ENCODE data around the gene UFSP2. TPM values are rescaled to one million over a fixed set of nuclear protein-coding genes. Genes with fewer than 3 reads are reported as not detected.

UFSP2 gene, protein sequence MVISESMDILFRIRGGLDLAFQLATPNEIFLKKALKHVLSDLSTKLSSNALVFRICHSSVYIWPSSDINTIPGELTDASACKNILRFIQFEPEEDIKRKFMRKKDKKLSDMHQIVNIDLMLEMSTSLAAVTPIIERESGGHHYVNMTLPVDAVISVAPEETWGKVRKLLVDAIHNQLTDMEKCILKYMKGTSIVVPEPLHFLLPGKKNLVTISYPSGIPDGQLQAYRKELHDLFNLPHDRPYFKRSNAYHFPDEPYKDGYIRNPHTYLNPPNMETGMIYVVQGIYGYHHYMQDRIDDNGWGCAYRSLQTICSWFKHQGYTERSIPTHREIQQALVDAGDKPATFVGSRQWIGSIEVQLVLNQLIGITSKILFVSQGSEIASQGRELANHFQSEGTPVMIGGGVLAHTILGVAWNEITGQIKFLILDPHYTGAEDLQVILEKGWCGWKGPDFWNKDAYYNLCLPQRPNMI
- 24.2 and 31.5 TPM in 2 replicates for total RNA-seq

DNA sequence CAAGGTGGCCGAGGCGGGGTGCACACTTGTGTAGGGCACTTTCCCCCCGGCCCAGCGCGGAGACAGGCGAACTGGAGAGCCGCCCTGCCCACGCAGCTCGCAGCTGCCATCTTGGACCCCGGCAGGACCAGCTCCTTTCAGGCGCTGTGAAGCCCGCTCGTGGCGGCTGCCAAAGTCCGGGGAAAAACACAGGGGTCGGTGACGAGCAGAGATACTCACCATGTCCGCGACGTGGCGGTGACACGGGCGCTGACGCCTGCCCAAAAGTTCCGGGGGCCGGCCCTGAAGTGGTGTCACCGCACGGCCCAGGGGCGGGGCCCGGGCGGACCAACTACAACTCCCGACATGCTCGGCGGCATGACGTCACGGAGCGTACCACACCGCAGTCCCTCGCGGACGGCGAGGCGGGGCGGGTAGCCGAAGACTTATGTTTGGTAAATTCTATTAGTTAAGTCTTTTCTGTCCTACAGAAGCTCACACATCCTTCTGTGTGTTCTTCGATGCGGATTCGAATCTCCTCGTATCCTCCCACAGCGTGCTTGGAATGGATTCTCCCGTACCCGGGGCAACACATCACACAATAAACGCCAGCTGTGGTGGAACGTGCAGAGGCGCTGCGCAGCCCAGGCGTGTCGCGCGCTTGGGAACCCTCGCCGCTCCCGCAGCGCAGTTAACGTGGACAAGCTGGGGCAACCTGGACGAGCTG is at the start of gene UFSP2:
TSS of gene UFSP2 (minus strand) at position 318 of the 706 bp plus-strand sequence. CDS start at position 222, 96 bp downstream.

DNA sequence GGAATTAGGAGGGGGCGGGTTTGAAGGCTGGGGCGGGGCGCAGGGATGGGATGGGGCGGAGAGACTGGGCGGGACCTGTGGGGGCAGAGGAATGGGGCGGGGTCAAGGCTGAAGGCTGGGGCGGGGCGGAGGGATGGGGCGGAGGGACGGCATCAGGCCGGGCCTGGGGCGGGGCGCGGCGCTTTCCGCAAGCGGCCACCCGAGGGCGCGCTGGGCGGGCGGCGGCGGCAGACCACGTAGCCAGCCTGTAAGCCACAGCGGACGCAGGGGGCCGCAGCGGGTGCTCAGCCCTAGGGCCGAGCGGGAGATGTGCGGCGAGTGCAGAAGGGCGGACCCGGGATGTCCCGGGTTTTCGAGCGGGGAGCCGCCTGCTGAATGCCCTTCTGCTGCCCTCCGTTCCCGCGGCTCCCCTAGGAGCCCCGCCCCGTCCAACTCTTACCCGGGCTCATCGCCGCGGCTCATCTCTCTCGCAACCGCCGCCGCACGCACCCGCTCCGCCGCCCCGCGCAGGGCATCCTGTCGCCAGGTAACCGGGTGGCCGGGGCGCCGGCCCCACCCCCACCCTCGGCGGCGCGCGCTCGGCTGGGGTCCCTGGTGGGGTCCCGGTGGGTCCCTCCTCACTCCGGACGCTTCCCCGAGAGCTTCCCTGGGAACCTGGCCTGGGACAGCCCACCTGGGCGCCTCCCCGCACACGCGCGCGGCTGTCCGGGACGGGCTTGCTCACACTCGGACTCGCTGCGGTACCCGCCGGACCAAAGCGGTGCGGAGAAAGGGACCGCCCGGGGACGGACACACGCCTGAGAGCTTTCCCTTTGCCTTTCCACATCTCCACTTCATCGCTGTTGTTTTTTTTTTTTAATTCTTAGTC is 45.7 kb upstream of the UFSP2 start, which contains the start of gene CCDC110:
TSS of gene CCDC110 (minus strand) at position 499 of the 868 bp plus-strand sequence. CDS start at position 449, 50 bp downstream.

DNA sequence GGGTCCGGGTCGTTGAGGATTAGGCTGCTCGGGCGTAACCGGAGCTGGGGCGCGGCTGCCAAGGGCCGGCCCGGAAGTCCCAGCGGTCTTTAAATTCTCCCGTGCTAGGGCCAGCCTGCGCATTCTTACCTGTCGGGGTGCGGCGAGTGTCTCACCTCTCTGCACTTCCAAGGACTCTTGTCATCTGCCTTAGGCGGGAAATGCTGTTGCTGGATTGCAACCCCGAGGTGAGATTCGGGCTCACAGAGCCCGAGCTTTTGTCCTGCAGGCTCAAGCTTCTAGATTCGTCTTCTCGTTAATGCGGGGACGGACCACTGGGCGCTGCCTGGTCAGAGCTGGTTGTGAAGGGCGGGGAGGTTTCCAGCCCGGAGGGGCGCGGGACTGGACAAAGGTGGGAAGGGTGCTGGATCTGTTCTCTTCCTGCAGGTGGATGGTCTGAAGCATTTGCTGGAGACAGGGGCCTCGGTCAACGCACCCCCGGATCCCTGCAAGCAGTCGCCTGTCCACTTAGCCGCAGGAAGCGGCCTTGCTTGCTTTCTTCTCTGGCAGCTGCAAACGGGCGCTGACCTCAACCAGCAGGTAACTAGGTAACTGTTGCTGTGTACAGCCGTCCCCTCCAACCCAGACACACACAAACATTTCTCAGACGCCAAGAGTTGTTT is 28.9 kb downstream of the UFSP2 start, which contains the start of gene ANKRD37:
TSS of gene ANKRD37 (plus strand) at position 118 of the 662 bp plus-strand sequence. CDS start at position 201, 83 bp downstream.

DNA sequence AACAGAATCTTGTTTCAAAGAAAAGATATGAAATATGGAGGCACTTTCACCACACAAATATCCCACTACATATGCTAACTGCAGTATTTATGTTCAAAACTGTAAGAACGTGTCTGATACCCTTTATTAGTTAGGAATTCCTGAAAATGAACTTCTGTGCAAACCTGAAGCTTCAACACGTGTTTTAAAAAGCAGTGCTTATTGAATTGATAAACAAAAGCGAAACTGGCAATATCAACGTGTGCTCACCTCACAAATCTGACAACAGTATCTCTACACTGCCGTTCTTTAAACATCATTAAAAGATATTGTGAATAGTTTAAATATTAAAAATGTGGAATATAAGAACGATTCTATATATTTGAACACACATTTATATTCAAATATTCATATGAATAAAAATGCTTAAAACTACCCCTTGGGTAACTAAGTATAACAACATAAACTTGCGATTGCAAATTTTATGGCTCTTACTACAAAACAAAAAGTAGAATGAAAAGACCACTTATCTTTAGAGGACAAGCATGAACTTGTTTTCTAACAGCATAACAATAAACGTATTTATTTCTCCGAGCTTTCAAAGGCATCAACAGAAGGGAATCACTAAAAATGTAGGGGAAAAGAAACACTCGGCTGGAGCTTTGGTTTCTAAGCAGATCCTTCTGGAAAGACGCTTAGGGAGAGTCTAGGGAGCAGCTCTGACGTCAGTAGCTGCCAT is 30.4 kb downstream of the UFSP2 start, which contains the start of gene LRP2BP:
TSS of gene LRP2BP (minus strand) at position 687 of the 718 bp plus-strand sequence. CDS start 17,738 bp downstream, outside the sequence.

Small RNA genes lying within 50 kb of the gene (small RNA-seq; reads per million reads assigned to genes)
- not detected for gene RF00019

Other genes with a start within 250 kb of the UFSP2 start
- gene CFAP97, start 222.0 kb downstream of the UFSP2 start, total RNA-seq: 22.9 and 35.2 TPM in 2 replicates
- gene SNX25, start 216.4 kb downstream of the UFSP2 start, total RNA-seq: 24.5 and 25.6 TPM in 2 replicates
- 0.48 and 0.98 TPM in 2 replicates for gene LRP2BP, start 30.0 kb downstream of the UFSP2 start, total RNA-seq
- gene ANKRD37, start 29.1 kb downstream of the UFSP2 start, total RNA-seq: 3.4 and 15.0 TPM in 2 replicates
- 0.19 and 1.6 TPM in 2 replicates for gene CCDC110, start 45.8 kb upstream of the UFSP2 start, total RNA-seq
- 18.2 and 42.5 TPM in 2 replicates for gene PDLIM3, start 109.5 kb upstream of the UFSP2 start, total RNA-seq

All from vein endothelial cell (primary cell).